ENCODE data around the gene TICAM1.
"Not testable (repeated sequence)": the region's sequence is repeated elsewhere in the genome, so short reads cannot be mapped to it uniquely, and the experiment has no call there.

DNA sequence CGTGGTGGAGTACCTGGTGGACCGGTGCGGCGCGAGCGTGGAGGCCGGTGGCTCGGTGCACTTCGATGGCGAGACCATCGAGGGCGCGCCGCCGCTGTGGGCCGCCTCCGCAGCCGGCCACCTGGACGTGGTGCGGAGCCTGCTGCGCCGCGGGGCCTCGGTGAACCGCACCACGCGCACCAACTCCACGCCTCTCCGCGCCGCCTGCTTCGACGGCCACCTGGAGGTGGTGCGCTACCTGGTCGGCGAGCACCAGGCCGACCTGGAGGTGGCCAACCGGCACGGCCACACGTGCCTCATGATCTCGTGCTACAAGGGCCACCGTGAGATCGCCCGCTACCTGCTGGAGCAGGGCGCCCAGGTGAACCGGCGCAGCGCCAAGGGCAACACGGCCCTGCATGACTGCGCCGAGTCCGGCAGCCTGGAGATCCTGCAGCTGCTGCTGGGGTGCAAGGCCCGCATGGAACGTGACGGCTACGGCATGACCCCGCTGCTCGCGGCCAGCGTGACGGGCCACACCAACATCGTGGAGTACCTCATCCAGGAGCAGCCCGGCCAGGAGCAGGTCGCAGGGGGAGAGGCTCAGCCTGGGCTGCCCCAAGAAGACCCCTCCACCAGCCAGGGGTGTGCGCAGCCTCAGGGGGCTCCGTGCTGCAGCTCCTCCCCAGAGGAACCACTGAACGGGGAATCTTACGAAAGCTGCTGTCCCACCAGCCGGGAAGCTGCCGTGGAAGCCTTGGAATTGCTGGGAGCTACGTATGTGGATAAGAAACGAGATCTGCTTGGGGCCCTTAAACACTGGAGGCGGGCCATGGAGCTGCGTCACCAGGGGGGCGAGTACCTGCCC is 39.3 kb downstream of the TICAM1 start:
- TF ChIP-seq POLR2AphosphoS5, POLR2A, EP300 (IDR thresholded peaks at IDR 0.05): not testable (repeated sequence)
- TF ChIP-seq, protein P1, sequence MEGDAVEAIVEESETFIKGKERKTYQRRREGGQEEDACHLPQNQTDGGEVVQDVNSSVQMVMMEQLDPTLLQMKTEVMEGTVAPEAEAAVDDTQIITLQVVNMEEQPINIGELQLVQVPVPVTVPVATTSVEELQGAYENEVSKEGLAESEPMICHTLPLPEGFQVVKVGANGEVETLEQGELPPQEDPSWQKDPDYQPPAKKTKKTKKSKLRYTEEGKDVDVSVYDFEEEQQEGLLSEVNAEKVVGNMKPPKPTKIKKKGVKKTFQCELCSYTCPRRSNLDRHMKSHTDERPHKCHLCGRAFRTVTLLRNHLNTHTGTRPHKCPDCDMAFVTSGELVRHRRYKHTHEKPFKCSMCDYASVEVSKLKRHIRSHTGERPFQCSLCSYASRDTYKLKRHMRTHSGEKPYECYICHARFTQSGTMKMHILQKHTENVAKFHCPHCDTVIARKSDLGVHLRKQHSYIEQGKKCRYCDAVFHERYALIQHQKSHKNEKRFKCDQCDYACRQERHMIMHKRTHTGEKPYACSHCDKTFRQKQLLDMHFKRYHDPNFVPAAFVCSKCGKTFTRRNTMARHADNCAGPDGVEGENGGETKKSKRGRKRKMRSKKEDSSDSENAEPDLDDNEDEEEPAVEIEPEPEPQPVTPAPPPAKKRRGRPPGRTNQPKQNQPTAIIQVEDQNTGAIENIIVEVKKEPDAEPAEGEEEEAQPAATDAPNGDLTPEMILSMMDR (IDR thresholded peaks at IDR 0.05) = not testable (repeated sequence)

Measured in stomach (tissue), 4 donors.